Upper lobe of right lung (tissue), 1 donor: Measurements from ENCODE around the gene BACH2. TPM values are rescaled to one million over a fixed set of nuclear protein-coding genes. Genes with fewer than 3 reads are reported as not detected.
A peak's percentile ranks its signal among the peaks of the same experiment; 100 is the strongest.

Source experiments
- ATAC-seq: fragments of 200-7000 bp; cut with Tn5 transposase; one replicate; pipeline ENCODE4 v1.9.1; 2020; ENCODE audit warnings: mild to moderate bottlenecking, moderate library complexity
- DNase-seq: peaks from one replicate; pipeline ENCODE4 v3.0.0-alpha.2; 2020
- H3K27ac ChIP-seq: fragments of 200-600 bp; one replicate; pipeline ENCODE4 v1.8.0; 2022
- H3K27me3 ChIP-seq: fragments of 200-600 bp; one replicate; pipeline ENCODE4 v1.8.0; 2022; ENCODE audit warnings: mild to moderate bottlenecking
- H3K36me3 ChIP-seq: fragments of 200-600 bp; one replicate; pipeline ENCODE4 v1.8.0; 2022
- H3K4me1 ChIP-seq: fragments of 200-600 bp; one replicate; pipeline ENCODE4 v1.8.0; 2022
- H3K4me3 ChIP-seq: fragments of 200-600 bp; one replicate; pipeline ENCODE4 v1.8.0; 2022; ENCODE audit warnings: mild to moderate bottlenecking
- H3K9me3 ChIP-seq: fragments of 200-600 bp; one replicate; pipeline ENCODE4 v1.8.0; 2022
- CTCF ChIP-seq: fragments of 200-600 bp; IDR thresholded peaks from one replicate; pipeline ENCODE4 v1.8.0; 2022; ENCODE audit warnings: antibody characterized with exemption
- intact Hi-C: fragments of 100-400 bp; cut with DNase I; formaldehyde crosslinking; loops from one replicate; pipeline ENCODE4 v1.11.0; 2022
- total RNA-seq: library from RNA; stranded (reverse); fragmentation: NEBNext Ultra II Directional; extraction: Animal tissue kit (Norgen Biotek cat#: 25700); gene quantifications from one replicate; pipeline ENCODE4 v1.2.1, GENCODE V29; 2021
- donor health status: DM: no; HTN: yes; CAD: no; lungs with severe emphysema.

Gene BACH2
- total RNA-seq, 1 donor from 2014 or later: 4.9 TPM

GRCh38 chr6:90003941-90004340 is 292.7 kb downstream of the BACH2 start:
- H3K27ac ChIP-seq: no peak overlapping the region
- DNase-seq (no peak), ATAC-seq (no peak)
- H3K36me3 ChIP-seq: no peaks in the 10 kb centered on the region
- H3K9me3 ChIP-seq: no peaks in the 10 kb centered on the region
- no peaks in the 10 kb centered on the region for H3K27me3 ChIP-seq
- intact Hi-C loops: no loop called here
- TF ChIP-seq CTCF: no peak
- peaks cover 4% of the 10 kb centered on the region for H3K4me1 ChIP-seq
- H3K4me3 ChIP-seq: no peak overlapping the region

- no peak overlapping the region for H3K27ac ChIP-seq
- H3K4me1 ChIP-seq: peaks cover 4% of the 10 kb centered on the region
- no peaks in the 10 kb centered on the region for H3K9me3 ChIP-seq
- intact Hi-C loops: no loop called here
- ATAC-seq (no peak), DNase-seq (no peak)
- H3K4me3 ChIP-seq: no peak overlapping the region
- no peaks in the 10 kb centered on the region for H3K27me3 ChIP-seq
- H3K36me3 ChIP-seq: no peaks in the 10 kb centered on the region
- TF ChIP-seq CTCF: no peak
Observed at GRCh38 chr6:90003069-90003795, 293.4 kb downstream of the BACH2 start.

GRCh38 chr6:90000864-90001731 is 295.5 kb downstream of the BACH2 start:
- no peak overlapping the region for H3K27ac ChIP-seq
- intact Hi-C loops: no loop called here
- H3K4me1 ChIP-seq: peaks cover 4% of the 10 kb centered on the region
- H3K36me3 ChIP-seq: no peaks in the 10 kb centered on the region
- DNase-seq (no peak), ATAC-seq (no peak)
- H3K4me3 ChIP-seq: no peak overlapping the region
- no peaks in the 10 kb centered on the region for H3K27me3 ChIP-seq
- H3K9me3 ChIP-seq: no peaks in the 10 kb centered on the region
- no peak for TF ChIP-seq CTCF

- TF ChIP-seq CTCF: no peak
- Histone ChIP-seq H3K27ac (no peak overlapping the region), H3K27me3 (no peaks in the 10 kb centered on the region), H3K4me3 (no peak overlapping the region), H3K9me3 (no peaks in the 10 kb centered on the region), H3K4me1 (peaks cover 4% of the 10 kb centered on the region), H3K36me3 (no peaks in the 10 kb centered on the region)
- ATAC-seq: no peak
- no peak for DNase-seq
- intact Hi-C loops: no loop called here
Observed at GRCh38 chr6:89999945-90000825, 296.5 kb downstream of the BACH2 start.

GRCh38 chr6:89999154-89999553 is 297.5 kb downstream of the BACH2 start:
- peaks cover 4% of the 10 kb centered on the region for H3K4me1 ChIP-seq
- TF ChIP-seq CTCF: no peak
- intact Hi-C loops: no loop called here
- DNase-seq (no peak), ATAC-seq (peak; percentile 55)
- no peak overlapping the region for H3K27ac ChIP-seq
- H3K9me3 ChIP-seq: no peaks in the 10 kb centered on the region
- H3K4me3 ChIP-seq: no peak overlapping the region
- H3K36me3 ChIP-seq: no peaks in the 10 kb centered on the region
- H3K27me3 ChIP-seq: no peaks in the 10 kb centered on the region
